B cell (primary cell): Measurements from ENCODE around the gene SS18L1. TPM values are rescaled to one million over a fixed set of nuclear protein-coding genes. Genes with fewer than 3 reads are reported as not detected.

ENCODE experiments used
- ATAC-seq: fragments of 200-7000 bp; cut with Tn5 transposase; one replicate; pipeline ENCODE4 v1.10.0; 2021; ENCODE audit warnings: low read depth, mild to moderate bottlenecking, moderate number of reproducible peaks, moderate library complexity
- CTCF ChIA-PET: fragments of 350-600 bp; sonication (Branson Sonifier 250); formaldehyde crosslinking; loops from one replicate; lab custom pipeline; 2021; ENCODE audit warnings: antibody characterized with exemption, inconsistent platforms; lab: Charles Lee
- POLR2A ChIA-PET: fragments of 350-600 bp; sonication (Branson Sonifier 250); formaldehyde crosslinking; loops from one replicate; lab custom pipeline; 2021; ENCODE audit warnings: antibody characterized with exemption; lab: Charles Lee
- DNase-seq: peaks from one replicate; pipeline ENCODE4 v3.0.0; 2013
- H2AFZ ChIP-seq: 2 replicates; pipeline ENCODE4 v1.6.1; 2012; ENCODE audit warnings: mild to moderate bottlenecking, low read depth, low read length; ENCODE audit not compliant: insufficient read depth, poor library complexity, severe bottlenecking
- H3K27ac ChIP-seq, 2 donors: 1 replicate in 1 of 2; 2 replicates in 1 of 2; pipeline ENCODE4 v1.5.1; 2012 to 2013; ENCODE audit warnings: low read length in 2 of 2, mild to moderate bottlenecking in 2 of 2, moderate library complexity in 1 of 2
- H3K27me3 ChIP-seq, 4 experiments: fragments of 200-600 bp in 1 of 4; sonication (generic) in 1 of 4; replicated peaks in 1 of 4; 1 replicate in 2 of 4; 2 replicates in 2 of 4; pipeline versions ENCODE4 v1.6.1 to v1.7.0; 2013 to 2016; ENCODE audit warnings: low read length in 3 of 4, mild to moderate bottlenecking in 2 of 4, mixed read lengths in 1 of 4, moderate library complexity in 1 of 4; ENCODE audit not compliant: insufficient read depth in 4 of 4, control insufficient read depth in 3 of 4; ENCODE audit errors: control extremely low read depth in 1 of 4
- H3K36me3 ChIP-seq, 2 experiments: replicated peaks in 1 of 2; 1 replicate in 1 of 2; 2 replicates in 1 of 2; pipeline versions ENCODE4 v1.6.1 to v1.7.1; 2013; ENCODE audit warnings: low read length in 1 of 2; ENCODE audit not compliant: insufficient read depth in 2 of 2, control insufficient read depth in 1 of 2; ENCODE audit errors: control extremely low read depth in 1 of 2, extremely low read depth in 1 of 2
- H3K4me1 ChIP-seq, 2 donors: fragments of 200-600 bp in 1 of 2; sonication (generic) in 1 of 2; 1 replicate in 1 of 2; 2 replicates in 1 of 2; pipeline versions ENCODE4 v1.5.1 to v1.6.1; 2013 to 2017; ENCODE audit warnings: low read length in 2 of 2; ENCODE audit not compliant: control insufficient read depth in 2 of 2, insufficient read depth in 2 of 2
- H3K4me2 ChIP-seq: replicated peaks from 2 replicates; pipeline ENCODE3; 2012; ENCODE audit warnings: mild to moderate bottlenecking, low read depth, low read length; ENCODE audit not compliant: poor library complexity, severe bottlenecking
- H3K4me3 ChIP-seq, 5 experiments: fragments of 200-600 bp in 1 of 5; sonication (generic) in 1 of 5; 1 replicate in 3 of 5; 2 replicates in 2 of 5; pipeline versions ENCODE4 v1.5.1 to v1.7.0; 2011 to 2016; ENCODE audit warnings: low read length in 4 of 5, mild to moderate bottlenecking in 4 of 5, low read depth in 2 of 5, control low read depth in 1 of 5, moderate library complexity in 1 of 5; ENCODE audit not compliant: insufficient read depth in 1 of 5; ENCODE audit errors: control extremely low read depth in 1 of 5, extremely low read depth in 1 of 5
- H3K79me2 ChIP-seq: fragments of 200-600 bp; sonication (generic); one replicate; pipeline ENCODE4 v1.6.0; 2016; ENCODE audit warnings: low read length; ENCODE audit not compliant: control insufficient read depth, insufficient read depth
- H3K9ac ChIP-seq: fragments of 200-600 bp; sonication (generic); 2 replicates; pipeline ENCODE4 v1.6.1; 2017; ENCODE audit warnings: mild to moderate bottlenecking, low read length, moderate library complexity
- H3K9me3 ChIP-seq, 3 donors: one replicate each; pipeline versions ENCODE4 v1.6.1 to v1.7.1; 2013; ENCODE audit warnings: low read length in 2 of 3; ENCODE audit not compliant: control insufficient read depth in 2 of 3, insufficient read depth in 1 of 3; ENCODE audit errors: control extremely low read depth in 1 of 3
- H4K20me1 ChIP-seq: 2 replicates; pipeline ENCODE4 v1.6.0; 2012; ENCODE audit warnings: mild to moderate bottlenecking, low read length; ENCODE audit not compliant: insufficient read depth, control insufficient read depth, poor library complexity, severe bottlenecking
- H3K27ac Mint-ChIP-seq: one replicate; pipeline ENCODE4 v1.8.0; 2021; ENCODE audit warnings: mixed read lengths
- H3K27me3 Mint-ChIP-seq: one replicate; pipeline ENCODE4 v1.8.0; 2021; ENCODE audit warnings: mixed read lengths
- H3K4me1 Mint-ChIP-seq: one replicate; pipeline ENCODE4 v1.8.0; 2021; ENCODE audit warnings: mixed read lengths
- H3K4me3 Mint-ChIP-seq: one replicate; pipeline ENCODE4 v1.8.0; 2021; ENCODE audit warnings: mixed read lengths
- H3K9me3 Mint-ChIP-seq: one replicate; pipeline ENCODE4 v1.8.0; 2022; ENCODE audit warnings: mixed read lengths; ENCODE audit not compliant: insufficient read depth
- CTCF ChIP-seq: fragments of 200-600 bp; IDR thresholded peaks from one replicate; pipeline ENCODE4 v1.8.0; 2022; ENCODE audit warnings: antibody characterized with exemption, mild to moderate bottlenecking
- EZH2 ChIP-seq: IDR thresholded peaks from 2 replicates; pipeline ENCODE4 v1.6.1; 2012; ENCODE audit warnings: borderline replicate concordance, low read depth, mild to moderate bottlenecking, moderate library complexity, low read length; ENCODE audit not compliant: insufficient read depth, poor library complexity, severe bottlenecking
- WGBS: methylation state at CpG from one replicate; pipeline ENCODE4 v1.1.5; 2013; ENCODE audit warnings: missing lambda C conversion rate; ENCODE audit not compliant: insufficient coverage; 5-methylcytosine and 5-hydroxymethylcytosine counted together
- intact Hi-C: fragments of 100-400 bp; cut with micrococcal nuclease; formaldehyde crosslinking; loops from one replicate; pipeline ENCODE4 v1.10.0; 2022
- polyA plus RNA-seq: library from polyadenylated mRNA; depleted of rRNA; stranded (reverse); fragments of >200 nt; gene quantifications from 2 replicates; pipeline ENCODE4 v1.2.3, GENCODE V29; 2012
- total RNA-seq, 2 donors: library from RNA; stranded (reverse); fragments of 120-200 nt in 1 of 2; gene quantifications; 1 replicate in 1 of 2; 2 replicates in 1 of 2; pipeline versions ENCODE4 v1.2.3 to v1.2.4, GENCODE V29; 2013 to 2022

SS18L1 gene
- total and polyA plus RNA-seq, 2 donors (not counting 1 experiment from before 2014, with no cell fraction given) = 15.4 to 20.7 TPM

DNA sequence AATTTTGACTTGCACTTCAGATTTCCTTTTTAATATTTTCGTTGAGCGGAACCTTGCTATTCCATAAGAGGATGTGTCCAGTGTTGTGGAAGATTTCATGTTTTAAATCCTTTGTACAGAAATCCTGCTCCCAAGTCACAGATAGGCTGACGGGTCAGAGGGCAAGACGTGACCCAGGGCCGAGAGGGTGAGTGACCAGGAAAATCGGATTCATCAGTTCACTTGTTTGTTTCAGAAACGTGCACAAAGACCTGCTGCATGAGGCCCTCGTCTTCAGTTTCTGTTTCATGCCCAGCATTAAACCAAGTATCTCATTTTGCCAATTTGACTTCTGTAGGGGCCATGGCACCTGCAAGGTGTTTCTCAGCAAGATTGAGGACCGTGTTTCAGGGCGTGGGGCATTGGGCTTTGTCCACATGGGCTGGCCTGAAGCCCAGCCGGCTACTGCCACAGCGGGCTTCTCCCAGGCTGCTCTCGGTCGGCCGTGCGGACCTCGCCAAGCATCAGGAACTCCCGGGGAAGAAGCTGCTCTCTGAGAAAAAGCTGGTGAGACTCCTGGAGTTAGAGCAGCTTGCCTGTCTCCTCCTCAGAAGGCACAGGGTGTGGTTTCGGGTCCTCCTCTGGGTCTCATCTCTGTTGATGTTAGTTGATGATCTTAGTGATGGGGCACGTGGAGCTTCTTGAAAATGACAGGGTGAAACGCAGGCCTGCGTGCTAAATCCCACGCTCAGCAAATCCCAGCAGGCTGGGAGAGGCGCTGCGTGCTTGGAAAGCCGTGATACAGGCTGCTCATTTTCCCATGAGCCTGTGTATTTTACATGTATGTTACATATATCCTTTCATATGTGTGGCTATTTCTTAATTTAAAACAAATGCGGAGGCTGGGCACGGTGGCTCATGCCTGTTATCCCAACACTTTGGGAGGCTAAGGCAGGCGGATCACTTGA, 49.8 kb downstream of the SS18L1 start:
- H3K27me3 Mint-ChIP-seq = no peaks in the 10 kb centered on the region
- no peak overlapping the region for H2AFZ ChIP-seq
- no peaks in the 10 kb centered on the region for H3K9me3 Mint-ChIP-seq
- H3K4me1 ChIP-seq = no peaks in the 10 kb centered on the region
- H3K79me2 ChIP-seq = peaks cover 44% of the 10 kb centered on the region
- no peak overlapping the region for H3K27ac Mint-ChIP-seq
- ATAC-seq (no peak), DNase-seq (no peak)
- H3K4me2 ChIP-seq = no peak overlapping the region
- no peak overlapping the region for H3K9ac ChIP-seq
- no peak overlapping the region for H3K27ac ChIP-seq
- intact Hi-C loops = no loop called here
- WGBS = 96% methylated on average over 17 of the region's 29 CpGs
- no peaks in the 10 kb centered on the region for H3K27me3 ChIP-seq
- no peak overlapping the region for H3K4me3 ChIP-seq
- H3K4me3 Mint-ChIP-seq = no peak overlapping the region
- no peaks in the 10 kb centered on the region for H3K9me3 ChIP-seq
- ChIA-PET POLR2A (no interaction called here), CTCF (no interaction called here)
- H3K36me3 ChIP-seq = peaks cover 4 to 49% of the 10 kb centered on the region in 2 experiments
- peaks cover 17% of the 10 kb centered on the region for H4K20me1 ChIP-seq
- TF ChIP-seq CTCF = no peak
- no peak for TF ChIP-seq EZH2
- H3K4me1 Mint-ChIP-seq = peaks cover 7% of the 10 kb centered on the region

GRCh38 chr20:62195075-62195405, 51.5 kb downstream of the SS18L1 start:
- peaks cover 32% of the 10 kb centered on the region for H3K79me2 ChIP-seq
- Mint-ChIP-seq H3K4me1 (peaks cover 6% of the 10 kb centered on the region), H3K27ac (no peak overlapping the region), H3K4me3 (no peak overlapping the region), H3K27me3 (no peaks in the 10 kb centered on the region), H3K9me3 (no peaks in the 10 kb centered on the region)
- H3K4me1 ChIP-seq = no peaks in the 10 kb centered on the region
- no peak overlapping the region for H3K4me3 ChIP-seq
- ATAC-seq (no peak), DNase-seq (no peak)
- TF ChIP-seq CTCF = no peak
- TF ChIP-seq EZH2 = no peak
- no peak overlapping the region for H3K4me2 ChIP-seq
- peaks cover 17% of the 10 kb centered on the region for H4K20me1 ChIP-seq
- H3K9me3 ChIP-seq = no peaks in the 10 kb centered on the region
- no peak overlapping the region for H2AFZ ChIP-seq
- no peak overlapping the region for H3K27ac ChIP-seq
- H3K36me3 ChIP-seq = peaks cover 3 to 51% of the 10 kb centered on the region in 2 experiments
- POLR2A ChIA-PET = no interaction called here
- no peak overlapping the region for H3K9ac ChIP-seq
- intact Hi-C loops = no loop called here
- CTCF ChIA-PET = no interaction called here
- no peaks in the 10 kb centered on the region for H3K27me3 ChIP-seq
- 14% methylated on average over 5 of the region's 8 CpGs for WGBS
